Esophagus squamous epithelium (tissue), 5 donors: Measurements from ENCODE around the gene LTBP1. TPM values are rescaled to one million over a fixed set of nuclear protein-coding genes. Genes with fewer than 3 reads are reported as not detected.

ENCODE experiments used
- DNase-seq: peaks from one replicate; lab custom pipeline; 2025; lab: John Stamatoyannopoulos, UW
- H3K27ac ChIP-seq, 4 donors: fragments of 200-600 bp; sonication (generic); one replicate each; pipeline ENCODE4 v1.5.1; 2016 to 2019; ENCODE audit warnings: mild to moderate bottlenecking in 1 of 4
- H3K27me3 ChIP-seq, 4 donors: fragments of 200-600 bp; sonication (generic); 1 replicate in 3 of 4; 2 replicates in 1 of 4; pipeline versions ENCODE4 v1.5.1 to v1.6.0; 2017 to 2021; ENCODE audit warnings: antibody characterized with exemption in 1 of 4
- H3K36me3 ChIP-seq, 3 donors: fragments of 200-600 bp; sonication (generic); one replicate each; pipeline ENCODE4 v1.5.1; 2016 to 2019
- H3K4me1 ChIP-seq, 3 donors: fragments of 200-600 bp; sonication (generic); one replicate each; pipeline ENCODE4 v1.5.1; 2017 to 2019
- H3K4me3 ChIP-seq, 4 donors: fragments of 200-600 bp; sonication (generic); 1 replicate in 3 of 4; 2 replicates in 1 of 4; pipeline ENCODE4 v1.5.1; 2016 to 2019; ENCODE audit warnings: mild to moderate bottlenecking in 2 of 4, moderate library complexity in 1 of 4
- H3K9me3 ChIP-seq, 3 donors: fragments of 200-600 bp; sonication (generic); one replicate each; pipeline ENCODE4 v1.5.1; 2016 to 2019
- POLR2A ChIP-seq, 4 donors: fragments of 450-650 bp; IDR thresholded peaks; one replicate each; pipeline ENCODE4 v1.6.1; 2017; ENCODE audit warnings: antibody characterized with exemption in 4 of 4, mild to moderate bottlenecking in 4 of 4, moderate library complexity in 3 of 4
- WGBS, 2 donors: methylation state at CpG; one replicate each; pipeline ENCODE4 v1.1.5; 2018; 5-methylcytosine and 5-hydroxymethylcytosine counted together
- intact Hi-C: fragments of 100-400 bp; cut with DNase I; formaldehyde crosslinking; loops from one replicate; pipeline ENCODE4 v1.15.0; 2022
- total RNA-seq, 4 donors: library from RNA; depleted of rRNA; stranded (reverse); fragments of >200 nt; gene quantifications; one replicate each; pipeline ENCODE4 v1.1.0, GENCODE V29; 2016
- TF ChIP-seq, protein P1 (sequence below), 6 experiments: fragments of 450-650 bp in 4 of 6; fragments of 200-600 bp in 2 of 6; sonication (generic) in 2 of 6; IDR thresholded peaks; one replicate each; pipeline ENCODE4 v1.5.1; 2016 to 2019; ENCODE audit warnings: antibody characterized with exemption in 6 of 6, mild to moderate bottlenecking in 4 of 6, moderate library complexity in 4 of 6
- donor health status: DM: yes; HTN: yes; CAD: no.

The LTBP1 gene
- total RNA-seq, 4 donors from 2014 or later = 5.5 to 69.4 (median 32.6) TPM

DNA sequence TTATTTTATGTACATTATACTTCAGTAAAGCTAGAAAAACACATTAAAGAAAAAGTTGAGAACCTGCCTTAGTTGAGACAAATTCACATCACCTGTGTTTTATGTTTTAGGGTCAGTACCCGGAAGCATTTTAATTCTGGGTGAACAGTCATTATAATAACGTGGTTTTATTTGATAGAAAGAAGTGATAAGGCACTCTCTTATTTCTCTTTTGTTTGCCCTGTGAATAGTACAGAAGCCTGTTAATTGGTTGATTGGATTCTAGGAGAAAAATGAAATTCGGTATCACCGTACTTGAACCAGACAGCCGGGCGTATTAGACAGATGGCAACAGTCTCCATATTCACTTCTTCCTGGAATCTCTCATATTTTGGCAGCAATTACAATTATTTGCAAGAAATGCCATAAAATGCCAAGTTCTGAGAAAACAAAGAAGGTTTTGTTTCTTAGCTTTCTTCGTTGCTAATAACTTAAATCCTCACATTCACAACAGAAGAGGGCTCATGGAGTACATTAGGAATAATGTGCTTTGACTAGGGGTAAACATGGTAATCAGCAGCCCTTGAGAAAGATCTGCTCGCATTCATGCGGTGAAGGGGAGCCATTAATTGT lies 361.0 kb downstream of the LTBP1 start:
- WGBS, 2 donors = 84 to 87% methylated on average over 9 of the region's 9 CpGs

DNA sequence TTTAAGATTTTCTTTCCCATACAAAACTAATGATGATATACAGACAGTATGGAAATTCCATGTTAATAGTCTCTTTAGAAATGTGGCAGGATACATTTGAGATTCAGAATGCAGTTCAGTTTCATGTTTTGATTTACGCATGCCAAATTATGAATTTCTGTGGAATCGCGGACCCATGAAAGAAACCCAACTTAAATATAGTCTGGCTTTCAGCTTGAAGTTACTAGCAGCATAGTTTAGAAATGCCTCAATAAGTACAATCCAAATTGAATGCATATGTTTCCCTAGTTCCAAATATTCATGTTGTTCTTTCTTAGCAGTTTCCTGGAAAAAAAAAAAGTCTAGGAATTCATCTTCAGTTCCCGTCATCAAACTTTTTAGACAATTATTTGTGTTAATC lies 365.6 kb downstream of the LTBP1 start:
- Histone ChIP-seq H3K36me3 (peaks cover 0 to 9% (median 0%) of the 10 kb centered on the region in 3 donors), H3K27me3 (no peaks in the 10 kb centered on the region), H3K4me3 (no peak overlapping the region), H3K27ac (no peak overlapping the region), H3K4me1 (peaks cover 0 to 9% (median 0%) of the 10 kb centered on the region in 3 donors), H3K9me3 (no peaks in the 10 kb centered on the region)
- intact Hi-C loops = no loop called here
- DNase-seq = no peak
- 86 to 88% methylated on average over 4 of the region's 4 CpGs for WGBS, 2 donors
- no peak for TF ChIP-seq POLR2A (IDR thresholded peaks at IDR 0.05)
- TF ChIP-seq, protein P1, sequence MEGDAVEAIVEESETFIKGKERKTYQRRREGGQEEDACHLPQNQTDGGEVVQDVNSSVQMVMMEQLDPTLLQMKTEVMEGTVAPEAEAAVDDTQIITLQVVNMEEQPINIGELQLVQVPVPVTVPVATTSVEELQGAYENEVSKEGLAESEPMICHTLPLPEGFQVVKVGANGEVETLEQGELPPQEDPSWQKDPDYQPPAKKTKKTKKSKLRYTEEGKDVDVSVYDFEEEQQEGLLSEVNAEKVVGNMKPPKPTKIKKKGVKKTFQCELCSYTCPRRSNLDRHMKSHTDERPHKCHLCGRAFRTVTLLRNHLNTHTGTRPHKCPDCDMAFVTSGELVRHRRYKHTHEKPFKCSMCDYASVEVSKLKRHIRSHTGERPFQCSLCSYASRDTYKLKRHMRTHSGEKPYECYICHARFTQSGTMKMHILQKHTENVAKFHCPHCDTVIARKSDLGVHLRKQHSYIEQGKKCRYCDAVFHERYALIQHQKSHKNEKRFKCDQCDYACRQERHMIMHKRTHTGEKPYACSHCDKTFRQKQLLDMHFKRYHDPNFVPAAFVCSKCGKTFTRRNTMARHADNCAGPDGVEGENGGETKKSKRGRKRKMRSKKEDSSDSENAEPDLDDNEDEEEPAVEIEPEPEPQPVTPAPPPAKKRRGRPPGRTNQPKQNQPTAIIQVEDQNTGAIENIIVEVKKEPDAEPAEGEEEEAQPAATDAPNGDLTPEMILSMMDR (IDR thresholded peaks at IDR 0.05) = no peak

More for the DNA sequence above, 361.0 kb downstream of the LTBP1 start:
- intact Hi-C loops = no loop called here
- H3K4me3 ChIP-seq = no peak overlapping the region
- H3K36me3 ChIP-seq = peaks cover 0 to 14% (median 0%) of the 10 kb centered on the region in 3 donors
- DNase-seq = no peak
- H3K27me3 ChIP-seq = no peaks in the 10 kb centered on the region
- no peaks in the 10 kb centered on the region for H3K4me1 ChIP-seq
- TF ChIP-seq POLR2A (IDR thresholded peaks at IDR 0.05) = no peak
- no peak overlapping the region for H3K27ac ChIP-seq
- no peaks in the 10 kb centered on the region for H3K9me3 ChIP-seq

DNA sequence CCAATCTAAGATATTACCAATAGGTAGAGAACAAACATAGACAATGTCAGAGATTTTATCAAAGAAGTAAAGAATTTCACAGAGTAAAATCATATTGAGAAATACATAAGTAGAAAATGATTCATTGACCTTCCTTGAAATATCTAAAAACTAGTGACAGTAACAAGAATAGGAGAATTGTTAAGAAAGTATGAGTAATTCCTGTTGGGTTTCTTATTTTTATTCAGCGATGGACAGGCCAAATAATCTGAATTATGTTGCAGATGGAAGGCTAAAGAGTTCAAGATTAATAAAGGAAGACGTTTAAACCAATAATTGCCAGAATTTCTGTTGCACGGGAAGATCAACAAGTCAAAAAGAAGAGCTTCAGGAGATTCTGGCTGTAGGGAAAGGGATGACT lies 366.3 kb downstream of the LTBP1 start:
- Histone ChIP-seq H3K9me3 (no peaks in the 10 kb centered on the region), H3K27ac (no peak overlapping the region), H3K4me1 (peaks cover 0 to 11% (median 0%) of the 10 kb centered on the region in 3 donors), H3K27me3 (no peaks in the 10 kb centered on the region), H3K36me3 (peaks cover 0 to 9% (median 0%) of the 10 kb centered on the region in 3 donors), H3K4me3 (no peak overlapping the region)
- TF ChIP-seq POLR2A (IDR thresholded peaks at IDR 0.05) = no peak
- TF ChIP-seq, protein P1 (IDR thresholded peaks at IDR 0.05) = no peak
- no peak for DNase-seq
- 80 to 93% methylated on average over 3 of the region's 3 CpGs for WGBS, 2 donors
- intact Hi-C loops = no loop called here

DNA sequence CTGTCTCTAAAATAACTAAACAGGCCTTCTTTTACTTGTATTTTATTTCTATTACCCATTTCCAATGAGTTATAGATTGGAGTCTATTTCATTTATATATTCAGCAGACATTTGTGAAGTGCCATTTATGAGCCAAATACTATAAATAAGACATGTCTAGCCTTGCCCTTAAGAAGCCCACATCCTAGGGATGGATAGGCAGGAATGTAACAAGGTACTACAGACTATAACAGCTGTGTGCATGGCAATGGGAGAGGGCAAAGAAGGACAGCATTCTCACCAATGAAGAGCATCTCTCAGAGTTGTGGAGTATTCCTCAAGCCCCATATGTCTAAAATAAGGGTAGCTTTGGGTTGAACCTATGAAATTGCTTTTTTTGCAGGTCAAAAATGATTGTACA lies 367.8 kb downstream of the LTBP1 start:
- no peaks in the 10 kb centered on the region for H3K27me3 ChIP-seq
- H3K9me3 ChIP-seq = no peaks in the 10 kb centered on the region
- H3K27ac ChIP-seq = no peak overlapping the region
- intact Hi-C loops = no loop called here
- H3K4me1 ChIP-seq = peaks cover 0 to 11% (median 0%) of the 10 kb centered on the region in 3 donors
- peaks cover 0 to 9% (median 0%) of the 10 kb centered on the region in 3 donors for H3K36me3 ChIP-seq
- TF ChIP-seq, protein P1 (IDR thresholded peaks at IDR 0.05) = no peak
- TF ChIP-seq POLR2A (IDR thresholded peaks at IDR 0.05) = no peak
- DNase-seq = no peak
- H3K4me3 ChIP-seq = no peak overlapping the region

DNA sequence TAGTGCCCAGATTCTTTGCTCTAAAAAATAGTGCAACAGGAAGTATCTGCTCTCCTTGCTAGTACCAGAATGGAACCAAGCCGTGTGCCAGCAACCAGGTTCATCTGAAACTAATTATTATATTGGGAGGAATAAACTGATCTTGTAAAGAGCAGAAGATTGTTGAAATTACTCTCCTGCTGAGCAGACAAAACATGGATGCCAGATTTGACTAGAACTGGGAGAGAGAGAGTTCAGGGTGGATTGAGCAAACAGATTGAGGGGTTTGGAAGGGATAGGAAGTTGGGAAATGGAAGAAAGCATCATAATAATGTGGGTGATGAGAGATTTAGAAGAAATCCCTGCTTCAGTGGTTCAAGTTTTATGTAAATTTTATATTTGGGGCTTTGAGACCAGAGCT lies 369.6 kb downstream of the LTBP1 start:
- no peaks in the 10 kb centered on the region for H3K27me3 ChIP-seq
- no peak overlapping the region for H3K4me3 ChIP-seq
- H3K36me3 ChIP-seq = no peaks in the 10 kb centered on the region
- intact Hi-C loops = no loop called here
- peaks cover 0 to 22% (median 0%) of the 10 kb centered on the region in 3 donors for H3K4me1 ChIP-seq
- TF ChIP-seq POLR2A (IDR thresholded peaks at IDR 0.05) = no peak
- TF ChIP-seq, protein P1 (IDR thresholded peaks at IDR 0.05) = no peak
- no peak overlapping the region for H3K27ac ChIP-seq
- 59 to 89% methylated on average over 1 of the region's 1 CpG for WGBS, 2 donors
- H3K9me3 ChIP-seq = no peaks in the 10 kb centered on the region
- DNase-seq = no peak
